GM19239 (cell line): ENCODE data around the gene ZNF492.
"Not testable (repeated sequence)": the region's sequence is repeated elsewhere in the genome, so short reads cannot be mapped to it uniquely, and the experiment has no call there.

Experiments
- DNase-seq: peaks from one replicate; pipeline ENCODE4 v3.0.0; 2011; ENCODE audit warnings: low spot score; ENCODE audit not compliant: insufficient read length
- FAIRE-seq: peaks from 2 replicates; lab custom pipeline; 2011; peaks lifted over from hg19 to GRCh38; lab: Jason Lieb, UNC

ZNF492 gene

GRCh38 chr19:22616659-22617058 is 17.5 kb upstream of the ZNF492 start:
- DNase-seq (no peak), FAIRE-seq (no peak)

GRCh38 chr19:22617181-22617580 is 16.9 kb upstream of the ZNF492 start:
- DNase-seq, FAIRE-seq: not testable (repeated sequence)

GRCh38 chr19:22617614-22618320 is 16.4 kb upstream of the ZNF492 start:
- no peak for FAIRE-seq
- DNase-seq, result no peak

GRCh38 chr19:22619371-22619770 is 14.8 kb upstream of the ZNF492 start:
- DNase-seq (no peak), FAIRE-seq (no peak)

GRCh38 chr19:22619932-22620331 is 14.2 kb upstream of the ZNF492 start:
- DNase-seq, result no peak

GRCh38 chr19:22620401-22620800 is 13.7 kb upstream of the ZNF492 start:
- FAIRE-seq (no peak), DNase-seq (no peak)

More at GRCh38 chr19:22619932-22620331, 14.2 kb upstream of the ZNF492 start:
- FAIRE-seq, result no peak

GRCh38 chr19:22620912-22621311 is 13.2 kb upstream of the ZNF492 start:
- no peak for DNase-seq
- FAIRE-seq, result no peak

GRCh38 chr19:22622020-22622419 is 12.1 kb upstream of the ZNF492 start:
- DNase-seq (no peak), FAIRE-seq (no peak)

- DNase-seq (no peak), FAIRE-seq (no peak)
These were observed 11.0 kb upstream of the ZNF492 start for GRCh38 chr19:22622901-22623840.

GRCh38 chr19:22623841-22624221 is 10.3 kb upstream of the ZNF492 start:
- DNase-seq, result no peak
- no peak for FAIRE-seq

- FAIRE-seq (no peak), DNase-seq (no peak)
These were observed 8.7 kb upstream of the ZNF492 start for GRCh38 chr19:22625266-22626035.

GRCh38 chr19:22627526-22627925 is 6.6 kb upstream of the ZNF492 start:
- no peak for DNase-seq
- no peak for FAIRE-seq

- no peak for DNase-seq
- no peak for FAIRE-seq
These were observed 5.7 kb upstream of the ZNF492 start for GRCh38 chr19:22628401-22628800.

- FAIRE-seq, result no peak
- no peak for DNase-seq
These were observed 315 bp downstream of the ZNF492 start for GRCh38 chr19:22634450-22634827.

- DNase-seq, FAIRE-seq: not testable (repeated sequence)
These were observed 51.4 kb downstream of the ZNF492 start for GRCh38 chr19:22685493-22685892.

GRCh38 chr19:22702661-22703060 is 68.5 kb downstream of the ZNF492 start:
- not testable (repeated sequence) for FAIRE-seq, DNase-seq

GRCh38 chr19:22703096-22703495 is 69.0 kb downstream of the ZNF492 start:
- DNase-seq, FAIRE-seq: not testable (repeated sequence)

- no peak for FAIRE-seq
- no peak for DNase-seq
These were observed 74.9 kb downstream of the ZNF492 start for GRCh38 chr19:22708983-22709382.
